Breast epithelium (tissue), 4 donors: Measurements from ENCODE around the gene SPRED2. TPM values are rescaled to one million over a fixed set of nuclear protein-coding genes. Genes with fewer than 3 reads are reported as not detected.

Source experiments
- DNase-seq, 2 donors: peaks; one replicate each; pipeline ENCODE4 v3.0.0-alpha.2; 2019; ENCODE audit warnings: low spot score in 2 of 2
- H3K27ac ChIP-seq, 2 donors: fragments of 200-600 bp; sonication (generic) in 1 of 2; one replicate each; pipeline ENCODE4 v1.5.1; 2016 to 2019; ENCODE audit warnings: mild to moderate bottlenecking in 1 of 2
- H3K27me3 ChIP-seq, 2 donors: fragments of 200-600 bp; sonication (generic) in 1 of 2; one replicate each; pipeline versions ENCODE4 v1.5.1 to v1.6.0; 2017 to 2019; ENCODE audit warnings: control low read depth in 1 of 2, mild to moderate bottlenecking in 1 of 2
- H3K36me3 ChIP-seq: fragments of 200-600 bp; one replicate; pipeline ENCODE4 v1.5.1; 2019
- H3K4me1 ChIP-seq, 2 donors: fragments of 200-600 bp; sonication (generic); one replicate each; pipeline ENCODE4 v1.5.1; 2016 to 2019; ENCODE audit warnings: control low read depth in 1 of 2
- H3K4me3 ChIP-seq, 3 donors: fragments of 200-600 bp; sonication (generic); 1 replicate in 2 of 3; 2 replicates in 1 of 3; pipeline ENCODE4 v1.5.1; 2016 to 2019; ENCODE audit warnings: mild to moderate bottlenecking in 3 of 3, moderate library complexity in 2 of 3
- H3K9me3 ChIP-seq, 2 donors: fragments of 200-600 bp; sonication (generic) in 1 of 2; one replicate each; pipeline ENCODE4 v1.5.1; 2016 to 2019; ENCODE audit warnings: control low read depth in 1 of 2
- POLR2A ChIP-seq: fragments of 450-650 bp; IDR thresholded peaks from one replicate; pipeline ENCODE4 v1.6.1; 2016; ENCODE audit warnings: antibody characterized with exemption, mild to moderate bottlenecking, moderate library complexity
- POLR2AphosphoS5 ChIP-seq, 3 donors: sonication (generic); formaldehyde crosslinking; IDR thresholded peaks; one replicate each; pipeline ENCODE4 v1.6.1; 2017; ENCODE audit warnings: antibody characterized with exemption in 3 of 3
- intact Hi-C: fragments of 100-400 bp; cut with DNase I; formaldehyde crosslinking; loops from one replicate; pipeline ENCODE4 v1.15.1; 2023; ENCODE audit warnings: low total_unique reads
- total RNA-seq, 3 donors: library from RNA; depleted of rRNA; stranded (reverse); fragments of >200 nt; gene quantifications; one replicate each; pipeline ENCODE4 v1.1.0, GENCODE V29; 2016
- TF ChIP-seq, protein P1 (sequence below), 3 donors: fragments of 450-650 bp; IDR thresholded peaks; one replicate each; pipeline ENCODE4 v1.5.1; 2016 to 2017; ENCODE audit warnings: antibody characterized with exemption in 3 of 3, mild to moderate bottlenecking in 3 of 3, moderate library complexity in 3 of 3

The SPRED2 gene
- total RNA-seq, 3 donors from 2014 or later: 14.6 to 25.2 (median 25.2) TPM

GRCh38 chr2:65393743-65394422 is 38.5 kb downstream of the SPRED2 start:
- Histone ChIP-seq H3K9me3 (no peaks in the 10 kb centered on the region), H3K36me3 (no peaks in the 10 kb centered on the region), H3K27me3 (no peaks in the 10 kb centered on the region), H3K4me1 (peaks cover 0 to under 1% of the 10 kb centered on the region in 2 donors), H3K4me3 (no peak overlapping the region), H3K27ac (no peak overlapping the region)
- TF ChIP-seq, protein P1, sequence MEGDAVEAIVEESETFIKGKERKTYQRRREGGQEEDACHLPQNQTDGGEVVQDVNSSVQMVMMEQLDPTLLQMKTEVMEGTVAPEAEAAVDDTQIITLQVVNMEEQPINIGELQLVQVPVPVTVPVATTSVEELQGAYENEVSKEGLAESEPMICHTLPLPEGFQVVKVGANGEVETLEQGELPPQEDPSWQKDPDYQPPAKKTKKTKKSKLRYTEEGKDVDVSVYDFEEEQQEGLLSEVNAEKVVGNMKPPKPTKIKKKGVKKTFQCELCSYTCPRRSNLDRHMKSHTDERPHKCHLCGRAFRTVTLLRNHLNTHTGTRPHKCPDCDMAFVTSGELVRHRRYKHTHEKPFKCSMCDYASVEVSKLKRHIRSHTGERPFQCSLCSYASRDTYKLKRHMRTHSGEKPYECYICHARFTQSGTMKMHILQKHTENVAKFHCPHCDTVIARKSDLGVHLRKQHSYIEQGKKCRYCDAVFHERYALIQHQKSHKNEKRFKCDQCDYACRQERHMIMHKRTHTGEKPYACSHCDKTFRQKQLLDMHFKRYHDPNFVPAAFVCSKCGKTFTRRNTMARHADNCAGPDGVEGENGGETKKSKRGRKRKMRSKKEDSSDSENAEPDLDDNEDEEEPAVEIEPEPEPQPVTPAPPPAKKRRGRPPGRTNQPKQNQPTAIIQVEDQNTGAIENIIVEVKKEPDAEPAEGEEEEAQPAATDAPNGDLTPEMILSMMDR (IDR thresholded peaks at IDR 0.05): no peak
- intact Hi-C loops: no loop called here
- DNase-seq: no peak

- intact Hi-C loops: no loop called here
Observed at GRCh38 chr2:65393046-65393445, 39.4 kb downstream of the SPRED2 start.

GRCh38 chr2:65392609-65393008 is 39.8 kb downstream of the SPRED2 start:
- Histone ChIP-seq H3K27me3 (no peaks in the 10 kb centered on the region), H3K9me3 (no peaks in the 10 kb centered on the region), H3K36me3 (no peaks in the 10 kb centered on the region), H3K4me3 (no peak overlapping the region), H3K4me1 (peaks cover 0 to 2% of the 10 kb centered on the region in 2 donors), H3K27ac (no peak overlapping the region)
- intact Hi-C loops: no loop called here
- no peak for DNase-seq
- TF ChIP-seq POLR2A (no peak), POLR2AphosphoS5 (IDR thresholded peaks at IDR 0.05) (no peak)
- TF ChIP-seq, protein P1 (IDR thresholded peaks at IDR 0.05): no peak

More at GRCh38 chr2:65393046-65393445, 39.4 kb downstream of the SPRED2 start:
- TF ChIP-seq, protein P1 (IDR thresholded peaks at IDR 0.05): no peak
- TF ChIP-seq POLR2A (no peak), POLR2AphosphoS5 (IDR thresholded peaks at IDR 0.05) (no peak)
- Histone ChIP-seq H3K4me1 (peaks cover 0 to 2% of the 10 kb centered on the region in 2 donors), H3K27ac (no peak overlapping the region), H3K9me3 (no peaks in the 10 kb centered on the region), H3K27me3 (no peaks in the 10 kb centered on the region), H3K36me3 (no peaks in the 10 kb centered on the region), H3K4me3 (no peak overlapping the region)
- no peak for DNase-seq

DNA sequence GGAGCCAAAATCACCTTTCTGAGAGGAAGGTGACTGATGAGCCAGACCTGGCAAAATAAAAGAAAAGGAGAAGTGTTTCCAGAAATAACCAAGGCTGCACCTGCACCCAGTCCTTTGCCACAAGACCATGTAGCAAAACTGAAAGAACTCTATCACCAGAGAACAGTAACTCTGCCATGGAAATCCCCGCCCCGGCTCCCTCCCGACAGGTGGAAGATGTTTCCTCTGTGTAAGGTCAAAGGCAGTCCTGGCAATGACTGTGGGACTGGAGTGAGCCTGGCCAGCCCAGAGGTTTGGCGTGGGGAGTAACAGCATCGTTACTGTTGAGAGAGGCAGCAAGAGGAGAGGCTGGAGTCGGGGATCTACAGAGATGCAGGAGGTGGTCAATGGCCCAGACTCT is 42.3 kb downstream of the SPRED2 start:
- intact Hi-C loops: no loop called here
- no peak for TF ChIP-seq POLR2A
- TF ChIP-seq, protein P1 (IDR thresholded peaks at IDR 0.05): no peak
- TF ChIP-seq POLR2AphosphoS5 (IDR thresholded peaks at IDR 0.05): no peak
- no peak overlapping the region for H3K4me3 ChIP-seq
- no peak for DNase-seq
- H3K4me1 ChIP-seq: peaks cover 2 to 3% of the 10 kb centered on the region in 2 donors
- no peaks in the 10 kb centered on the region for H3K9me3 ChIP-seq
- no peaks in the 10 kb centered on the region for H3K27me3 ChIP-seq
- peak overlapping the region; percentile 31 to 67 for H3K27ac ChIP-seq
- no peaks in the 10 kb centered on the region for H3K36me3 ChIP-seq

- no peak for DNase-seq
- H3K27me3 ChIP-seq: no peaks in the 10 kb centered on the region
- TF ChIP-seq, protein P1 (IDR thresholded peaks at IDR 0.05): no peak
- TF ChIP-seq POLR2A (no peak), POLR2AphosphoS5 (IDR thresholded peaks at IDR 0.05) (no peak)
- H3K4me3 ChIP-seq: no peak overlapping the region
- H3K4me1 ChIP-seq: peaks cover 3 to 4% of the 10 kb centered on the region in 2 donors
- intact Hi-C loops: no loop called here
- H3K27ac ChIP-seq: peak overlapping the region; percentile 73 to 87
- no peaks in the 10 kb centered on the region for H3K36me3 ChIP-seq
- H3K9me3 ChIP-seq: no peaks in the 10 kb centered on the region
Observed at GRCh38 chr2:65389476-65389875, 42.9 kb downstream of the SPRED2 start.
